ENCODE data around the gene RAPGEF3.

Gene RAPGEF3

GRCh38 chr12:47717046-47717442, 41.6 kb downstream of the RAPGEF3 start:
- H3K9ac ChIP-seq, result no peak overlapping the region
- no peak overlapping the region for H3K4me3 ChIP-seq (ENCODE audit: low read depth, low read length)
- no peaks in the 10 kb centered on the region for H3K79me2 ChIP-seq
- no peaks in the 10 kb centered on the region for H3K36me3 ChIP-seq (ENCODE audit: control insufficient read depth, insufficient read depth, low read length)
- H3K9me3 ChIP-seq (ENCODE audit: control insufficient read depth, low read length), result no peaks in the 10 kb centered on the region
- H3K4me1 ChIP-seq, result peaks cover 27% of the 10 kb centered on the region
- H3K4me2 ChIP-seq (ENCODE audit: low read length), result no peak overlapping the region
- TF ChIP-seq, protein P1, sequence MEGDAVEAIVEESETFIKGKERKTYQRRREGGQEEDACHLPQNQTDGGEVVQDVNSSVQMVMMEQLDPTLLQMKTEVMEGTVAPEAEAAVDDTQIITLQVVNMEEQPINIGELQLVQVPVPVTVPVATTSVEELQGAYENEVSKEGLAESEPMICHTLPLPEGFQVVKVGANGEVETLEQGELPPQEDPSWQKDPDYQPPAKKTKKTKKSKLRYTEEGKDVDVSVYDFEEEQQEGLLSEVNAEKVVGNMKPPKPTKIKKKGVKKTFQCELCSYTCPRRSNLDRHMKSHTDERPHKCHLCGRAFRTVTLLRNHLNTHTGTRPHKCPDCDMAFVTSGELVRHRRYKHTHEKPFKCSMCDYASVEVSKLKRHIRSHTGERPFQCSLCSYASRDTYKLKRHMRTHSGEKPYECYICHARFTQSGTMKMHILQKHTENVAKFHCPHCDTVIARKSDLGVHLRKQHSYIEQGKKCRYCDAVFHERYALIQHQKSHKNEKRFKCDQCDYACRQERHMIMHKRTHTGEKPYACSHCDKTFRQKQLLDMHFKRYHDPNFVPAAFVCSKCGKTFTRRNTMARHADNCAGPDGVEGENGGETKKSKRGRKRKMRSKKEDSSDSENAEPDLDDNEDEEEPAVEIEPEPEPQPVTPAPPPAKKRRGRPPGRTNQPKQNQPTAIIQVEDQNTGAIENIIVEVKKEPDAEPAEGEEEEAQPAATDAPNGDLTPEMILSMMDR (IDR thresholded peaks at IDR 0.05), result no peak
- peak overlapping the region; percentile 82 for H2AFZ ChIP-seq
- no peaks in the 10 kb centered on the region for H3K27me3 ChIP-seq (ENCODE audit: control insufficient read depth, insufficient read depth, low read length)
- peak overlapping the region; percentile 64 for H3K27ac ChIP-seq

- Histone ChIP-seq H3K4me3 (ENCODE audit: low read depth, low read length) (no peak overlapping the region), H3K4me1 (peaks cover 25% of the 10 kb centered on the region), H3K27ac (peak overlapping the region; percentile 64), H3K27me3 (ENCODE audit: control insufficient read depth, insufficient read depth, low read length) (no peaks in the 10 kb centered on the region), H3K36me3 (ENCODE audit: control insufficient read depth, insufficient read depth, low read length) (no peaks in the 10 kb centered on the region), H3K9me3 (ENCODE audit: control insufficient read depth, low read length) (no peaks in the 10 kb centered on the region), H3K79me2 (no peaks in the 10 kb centered on the region), H2AFZ (peak overlapping the region; percentile 87), H3K9ac (no peak overlapping the region), H3K4me2 (ENCODE audit: low read length) (peak overlapping the region; percentile 57)
- TF ChIP-seq, protein P1 (IDR thresholded peaks at IDR 0.05), result no peak
Measured at GRCh38 chr12:47715877-47716548, 42.7 kb downstream of the RAPGEF3 start.

DNA sequence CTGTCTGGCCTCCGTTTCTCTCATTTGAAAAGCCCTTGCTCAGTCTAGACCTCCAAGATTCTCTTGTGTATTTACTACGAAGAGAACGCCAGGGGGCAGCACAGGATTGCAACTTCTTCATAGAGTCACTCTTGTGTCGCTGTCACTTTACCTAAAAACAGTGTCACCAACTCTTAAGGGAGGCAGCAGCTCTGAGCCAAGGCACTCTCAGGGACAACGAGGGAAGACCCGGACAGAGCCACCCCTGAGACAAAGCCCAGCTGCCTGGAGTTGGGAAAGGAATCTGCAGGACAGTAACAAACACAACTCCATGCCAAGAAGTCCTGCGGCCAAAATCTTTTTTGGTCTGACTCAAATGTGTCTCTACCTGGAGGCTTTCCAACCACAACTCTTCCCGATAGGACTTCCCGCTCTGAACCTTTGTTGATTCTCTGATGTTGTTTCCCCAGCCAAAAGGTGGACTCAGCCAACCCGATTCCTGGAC, 43.2 kb downstream of the RAPGEF3 start:
- TF ChIP-seq, protein P1 (IDR thresholded peaks at IDR 0.05), result peak; percentile 82
- Histone ChIP-seq H3K27me3 (ENCODE audit: control insufficient read depth, insufficient read depth, low read length) (no peaks in the 10 kb centered on the region), H3K4me1 (peaks cover 25% of the 10 kb centered on the region), H3K9ac (no peak overlapping the region), H3K36me3 (ENCODE audit: control insufficient read depth, insufficient read depth, low read length) (no peaks in the 10 kb centered on the region), H3K4me3 (ENCODE audit: low read depth, low read length) (no peak overlapping the region), H3K9me3 (ENCODE audit: control insufficient read depth, low read length) (no peaks in the 10 kb centered on the region), H2AFZ (peak overlapping the region; percentile 87), H3K79me2 (no peaks in the 10 kb centered on the region), H3K27ac (peak overlapping the region; percentile 64), H3K4me2 (ENCODE audit: low read length) (peak overlapping the region; percentile 57)

DNA sequence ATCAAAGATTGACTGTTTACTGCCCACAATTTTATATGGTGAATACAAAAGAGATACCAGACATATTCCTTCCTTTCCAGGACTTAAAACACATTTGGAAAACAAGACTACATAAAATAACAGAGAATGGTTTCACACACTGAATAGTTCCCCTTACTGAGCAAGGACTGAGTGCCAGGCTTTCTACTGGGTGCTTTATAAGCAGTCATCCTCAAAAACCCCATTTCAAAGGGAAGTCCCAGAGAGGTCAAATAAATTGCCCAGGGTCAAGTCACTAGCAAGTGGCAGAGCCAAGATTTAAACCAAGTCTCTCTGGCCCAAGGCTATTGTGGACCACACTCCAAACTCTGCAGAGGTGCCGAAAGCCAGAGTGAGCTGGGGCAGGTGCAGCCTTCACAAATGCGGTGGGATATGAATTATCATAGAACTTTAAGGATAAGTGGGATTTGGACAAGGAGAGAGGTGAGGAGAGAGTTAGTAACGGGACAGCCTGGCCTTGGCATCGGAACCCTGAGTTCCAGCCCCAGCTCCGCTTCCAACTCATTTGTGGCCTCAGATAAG, 43.8 kb downstream of the RAPGEF3 start:
- no peaks in the 10 kb centered on the region for H3K9me3 ChIP-seq (ENCODE audit: control insufficient read depth, low read length)
- H3K4me1 ChIP-seq, result peaks cover 25% of the 10 kb centered on the region
- peak overlapping the region; percentile 64 for H3K27ac ChIP-seq

More for the DNA sequence above, 43.8 kb downstream of the RAPGEF3 start:
- H3K4me2 ChIP-seq (ENCODE audit: low read length), result peak overlapping the region; percentile 57
- no peak overlapping the region for H3K9ac ChIP-seq
- TF ChIP-seq, protein P1 (IDR thresholded peaks at IDR 0.05), result no peak
- H3K4me3 ChIP-seq (ENCODE audit: low read depth, low read length), result no peak overlapping the region
- no peaks in the 10 kb centered on the region for H3K36me3 ChIP-seq (ENCODE audit: control insufficient read depth, insufficient read depth, low read length)
- no peaks in the 10 kb centered on the region for H3K79me2 ChIP-seq
- peak overlapping the region; percentile 87 for H2AFZ ChIP-seq
- H3K27me3 ChIP-seq (ENCODE audit: control insufficient read depth, insufficient read depth, low read length), result no peaks in the 10 kb centered on the region

Measured in parathyroid adenoma (tissue), 2 donors.